WTC11 (cell line): ENCODE results near the gene CTXN1. TPM values are rescaled to one million over a fixed set of nuclear protein-coding genes. Genes with fewer than 3 reads are reported as not detected.

ENCODE experiments used
- ATAC-seq: fragments of 200-7000 bp; cut with Tn5 transposase; 2 replicates; pipeline ENCODE4 v1.10.0; 2021; ENCODE audit warnings: mild to moderate bottlenecking, moderate library complexity
- CTCF ChIA-PET: fragments of 300-600 bp; sonication (Branson Sonifier 250); formaldehyde crosslinking; loops from one replicate; lab custom pipeline; 2021; ENCODE audit warnings: antibody characterized with exemption; lab: Charles Lee
- POLR2A ChIA-PET: fragments of 350-600 bp; sonication (Branson Sonifier 250); formaldehyde crosslinking; loops from one replicate; lab custom pipeline; 2021; ENCODE audit warnings: antibody characterized with exemption; lab: Charles Lee
- DNase-seq: peaks from one replicate; pipeline ENCODE4 v3.0.0; 2021; ENCODE audit warnings: low spot score
- H3K27ac Mint-ChIP-seq: 2 replicates; pipeline ENCODE4 v1.8.0; 2021; ENCODE audit warnings: mixed read lengths
- H3K27me3 Mint-ChIP-seq: 2 replicates; pipeline ENCODE4 v1.8.0; 2021; ENCODE audit warnings: low read depth, mild to moderate bottlenecking, moderate library complexity, mixed read lengths
- H3K36me3 Mint-ChIP-seq: 2 replicates; pipeline ENCODE4 v1.8.0; 2021; ENCODE audit warnings: mixed read lengths
- H3K4me1 Mint-ChIP-seq: 2 replicates; pipeline ENCODE4 v1.8.0; 2022; ENCODE audit warnings: mixed read lengths
- H3K4me3 Mint-ChIP-seq: 2 replicates; pipeline ENCODE4 v1.8.0; 2021; ENCODE audit warnings: mild to moderate bottlenecking, moderate library complexity, mixed read lengths
- H3K9me3 Mint-ChIP-seq: 2 replicates; pipeline ENCODE4 v1.8.0; 2021; ENCODE audit warnings: mixed read lengths
- ATF3 ChIP-seq: sonication (generic); formaldehyde crosslinking; conservative IDR thresholded peaks from 2 replicates; pipeline ENCODE4 v1.8.1; 2022; ENCODE audit warnings: mild to moderate bottlenecking, missing genetic modification reagents
- CDX4 ChIP-seq: fragments of 250-450 bp; sonication (Bioruptor Pico); IDR thresholded peaks from 2 replicates; pipeline ENCODE4 v1.9.0; 2021; ENCODE audit warnings: moderate library complexity, mild to moderate bottlenecking, inconsistent platforms, borderline replicate concordance
- CTCF ChIP-seq: fragments of 200-600 bp; IDR thresholded peaks from 2 replicates; pipeline ENCODE4 v1.8.0; 2022; ENCODE audit warnings: antibody characterized with exemption
- ELF4 ChIP-seq: sonication (generic); formaldehyde crosslinking; IDR thresholded peaks from 2 replicates; pipeline ENCODE4 v1.8.1; 2022; ENCODE audit warnings: low read depth, mild to moderate bottlenecking, moderate library complexity, missing genetic modification reagents
- GRHL2 ChIP-seq: fragments of 250-450 bp; sonication (Bioruptor Pico); IDR thresholded peaks from 2 replicates; pipeline ENCODE4 v1.8.0; 2022; ENCODE audit warnings: mild to moderate bottlenecking, moderate library complexity; ENCODE audit not compliant: insufficient replicate concordance, severe bottlenecking
- MXD4 ChIP-seq: fragments of 250-450 bp; sonication (Bioruptor Pico); IDR thresholded peaks from 2 replicates; pipeline ENCODE4 v1.8.0; 2021; ENCODE audit warnings: mild to moderate bottlenecking, moderate library complexity, borderline replicate concordance
- PREB ChIP-seq: sonication (generic); formaldehyde crosslinking; IDR thresholded peaks from 2 replicates; pipeline ENCODE4 v1.8.1; 2022; ENCODE audit warnings: mild to moderate bottlenecking, missing genetic modification reagents, moderate library complexity, borderline replicate concordance
- SMAD4 ChIP-seq: sonication (generic); formaldehyde crosslinking; IDR thresholded peaks from 2 replicates; pipeline ENCODE4 v1.8.0; 2022; ENCODE audit warnings: mild to moderate bottlenecking, missing genetic modification reagents
- TCF7 ChIP-seq: sonication (generic); formaldehyde crosslinking; IDR thresholded peaks from 2 replicates; pipeline ENCODE4 v1.8.0; 2022; ENCODE audit warnings: mild to moderate bottlenecking, low read depth, missing genetic modification reagents, moderate library complexity
- TP53 ChIP-seq: sonication (generic); formaldehyde crosslinking; IDR thresholded peaks from 2 replicates; pipeline ENCODE4 v1.8.1; 2023; ENCODE audit warnings: mild to moderate bottlenecking, missing genetic modification reagents
- ZNF121 ChIP-seq: sonication (generic); formaldehyde crosslinking; IDR thresholded peaks from 2 replicates; pipeline ENCODE4 v1.8.0; 2023; ENCODE audit warnings: missing genetic modification reagents
- ZNF232 ChIP-seq: sonication (generic); formaldehyde crosslinking; IDR thresholded peaks from 2 replicates; pipeline ENCODE4 v1.8.0; 2022; ENCODE audit warnings: mild to moderate bottlenecking, missing genetic modification reagents
- ZNF512 ChIP-seq: sonication (generic); formaldehyde crosslinking; IDR thresholded peaks from 2 replicates; pipeline ENCODE4 v1.8.1; 2022; ENCODE audit warnings: missing genetic modification reagents, borderline replicate concordance
- total RNA-seq: library from RNA; stranded (reverse); gene quantifications from 3 replicates; pipeline ENCODE4 v1.2.3, GENCODE V29; 2021
- TF ChIP-seq, protein P1 (sequence below): sonication (generic); formaldehyde crosslinking; IDR thresholded peaks from 2 replicates; pipeline ENCODE4 v1.8.0; 2022; ENCODE audit warnings: missing genetic modification reagents
- TF ChIP-seq, protein P2 (sequence below): sonication (generic); formaldehyde crosslinking; IDR thresholded peaks from 2 replicates; pipeline ENCODE4 v1.8.1; 2022; ENCODE audit warnings: mild to moderate bottlenecking, moderate library complexity, missing genetic modification reagents
- TF ChIP-seq, protein P3 (sequence below): fragments of 250-450 bp; sonication (Bioruptor Pico); IDR thresholded peaks from 2 replicates; pipeline ENCODE4 v1.9.0; 2021; ENCODE audit warnings: mild to moderate bottlenecking

Gene CTXN1
- total RNA-seq, 1 experiment from 2014 or later, result 48.2 TPM

DNA sequence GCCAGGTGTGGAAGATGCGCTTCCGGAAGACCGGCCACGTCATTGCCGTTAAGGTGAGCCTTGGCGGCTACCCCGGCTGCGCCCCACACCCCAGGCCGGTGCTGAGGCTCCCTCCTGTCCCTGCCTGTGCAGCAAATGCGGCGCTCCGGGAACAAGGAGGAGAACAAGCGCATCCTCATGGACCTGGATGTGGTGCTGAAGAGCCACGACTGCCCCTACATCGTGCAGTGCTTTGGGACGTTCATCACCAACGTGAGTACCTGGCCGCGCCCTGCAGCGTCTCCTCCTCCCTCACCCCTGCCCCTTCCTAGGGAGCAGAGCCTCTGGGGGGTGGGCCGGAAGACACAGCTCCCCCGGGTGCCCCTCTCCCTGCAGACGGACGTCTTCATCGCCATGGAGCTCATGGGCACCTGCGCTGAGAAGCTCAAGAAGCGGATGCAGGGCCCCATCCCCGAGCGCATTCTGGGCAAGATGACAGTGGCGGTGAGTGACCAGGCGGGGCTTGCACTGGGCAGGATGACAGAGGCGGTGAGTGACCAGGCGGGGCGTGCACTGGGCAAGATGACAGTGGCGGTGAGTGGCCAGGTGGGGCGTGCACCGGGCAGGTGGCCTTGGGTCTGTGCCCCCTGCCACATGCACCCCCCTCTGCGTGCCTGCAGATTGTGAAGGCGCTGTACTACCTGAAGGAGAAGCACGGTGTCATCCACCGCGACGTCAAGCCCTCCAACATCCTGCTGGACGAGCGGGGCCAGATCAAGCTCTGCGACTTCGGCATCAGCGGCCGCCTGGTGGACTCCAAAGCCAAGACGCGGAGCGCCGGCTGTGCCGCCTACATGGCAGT, 15.4 kb downstream of the CTXN1 start:
- TF ChIP-seq, protein P1, sequence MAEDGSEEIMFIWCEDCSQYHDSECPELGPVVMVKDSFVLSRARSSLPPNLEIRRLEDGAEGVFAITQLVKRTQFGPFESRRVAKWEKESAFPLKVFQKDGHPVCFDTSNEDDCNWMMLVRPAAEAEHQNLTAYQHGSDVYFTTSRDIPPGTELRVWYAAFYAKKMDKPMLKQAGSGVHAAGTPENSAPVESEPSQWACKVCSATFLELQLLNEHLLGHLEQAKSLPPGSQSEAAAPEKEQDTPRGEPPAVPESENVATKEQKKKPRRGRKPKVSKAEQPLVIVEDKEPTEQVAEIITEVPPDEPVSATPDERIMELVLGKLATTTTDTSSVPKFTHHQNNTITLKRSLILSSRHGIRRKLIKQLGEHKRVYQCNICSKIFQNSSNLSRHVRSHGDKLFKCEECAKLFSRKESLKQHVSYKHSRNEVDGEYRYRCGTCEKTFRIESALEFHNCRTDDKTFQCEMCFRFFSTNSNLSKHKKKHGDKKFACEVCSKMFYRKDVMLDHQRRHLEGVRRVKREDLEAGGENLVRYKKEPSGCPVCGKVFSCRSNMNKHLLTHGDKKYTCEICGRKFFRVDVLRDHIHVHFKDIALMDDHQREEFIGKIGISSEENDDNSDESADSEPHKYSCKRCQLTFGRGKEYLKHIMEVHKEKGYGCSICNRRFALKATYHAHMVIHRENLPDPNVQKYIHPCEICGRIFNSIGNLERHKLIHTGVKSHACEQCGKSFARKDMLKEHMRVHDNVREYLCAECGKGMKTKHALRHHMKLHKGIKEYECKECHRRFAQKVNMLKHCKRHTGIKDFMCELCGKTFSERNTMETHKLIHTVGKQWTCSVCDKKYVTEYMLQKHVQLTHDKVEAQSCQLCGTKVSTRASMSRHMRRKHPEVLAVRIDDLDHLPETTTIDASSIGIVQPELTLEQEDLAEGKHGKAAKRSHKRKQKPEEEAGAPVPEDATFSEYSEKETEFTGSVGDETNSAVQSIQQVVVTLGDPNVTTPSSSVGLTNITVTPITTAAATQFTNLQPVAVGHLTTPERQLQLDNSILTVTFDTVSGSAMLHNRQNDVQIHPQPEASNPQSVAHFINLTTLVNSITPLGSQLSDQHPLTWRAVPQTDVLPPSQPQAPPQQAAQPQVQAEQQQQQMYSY (CRISPR knock-in tag), result no peak
- TF ChIP-seq GRHL2 (CRISPR knock-in tag) (no peak), TP53 (CRISPR knock-in tag) (no peak), CDX4 (CRISPR knock-in tag) (no peak), PREB (CRISPR knock-in tag) (no peak), CTCF (no peak)
- no peak for ATAC-seq
- H3K27me3 Mint-ChIP-seq, result peaks cover 14% of the 10 kb centered on the region
- CTCF ChIA-PET, result interaction anchor here (1.1 to 1.4 kb wide), 2 partner anchors 49 to 52 kb away, joined by 3 read pairs; no protein-coding TSS in a partner anchor
- H3K36me3 Mint-ChIP-seq, result peaks cover 11% of the 10 kb centered on the region
- POLR2A ChIA-PET, result no interaction called here
- H3K4me3 Mint-ChIP-seq, result no peak overlapping the region
- H3K4me1 Mint-ChIP-seq, result peaks cover 4% of the 10 kb centered on the region
- no peak for DNase-seq
- H3K9me3 Mint-ChIP-seq, result no peaks in the 10 kb centered on the region
- H3K27ac Mint-ChIP-seq, result no peak overlapping the region

GRCh38 chr19:7909471-7910067, 16.4 kb downstream of the CTXN1 start:
- Mint-ChIP-seq H3K9me3 (no peaks in the 10 kb centered on the region), H3K27ac (no peak overlapping the region), H3K36me3 (peaks cover 11% of the 10 kb centered on the region), H3K27me3 (peaks cover 5% of the 10 kb centered on the region), H3K4me3 (no peak overlapping the region), H3K4me1 (peaks cover 10% of the 10 kb centered on the region)
- DNase-seq (no peak), ATAC-seq (no peak)
- CTCF ChIA-PET, result interaction anchor here (1.0 to 5.1 kb wide), 7 partner anchors 9 to 229 kb away, joined by 3 to 70 read pairs (median 8); partner anchors contain the start of genes SNAPC2 and TRAPPC5
- POLR2A ChIA-PET, result no interaction called here
- TF ChIP-seq, protein P2, sequence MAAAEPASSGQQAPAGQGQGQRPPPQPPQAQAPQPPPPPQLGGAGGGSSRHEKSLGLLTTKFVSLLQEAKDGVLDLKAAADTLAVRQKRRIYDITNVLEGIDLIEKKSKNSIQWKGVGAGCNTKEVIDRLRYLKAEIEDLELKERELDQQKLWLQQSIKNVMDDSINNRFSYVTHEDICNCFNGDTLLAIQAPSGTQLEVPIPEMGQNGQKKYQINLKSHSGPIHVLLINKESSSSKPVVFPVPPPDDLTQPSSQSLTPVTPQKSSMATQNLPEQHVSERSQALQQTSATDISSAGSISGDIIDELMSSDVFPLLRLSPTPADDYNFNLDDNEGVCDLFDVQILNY (CRISPR knock-in tag), result no peak
- TF ChIP-seq CDX4 (CRISPR knock-in tag) (no peak), ZNF512 (CRISPR knock-in tag) (no peak), ZNF121 (CRISPR knock-in tag) (no peak), ZNF232 (CRISPR knock-in tag) (no peak), ELF4 (CRISPR knock-in tag) (no peak), MXD4 (no peak), ATF3 (CRISPR knock-in tag) (no peak), TCF7 (CRISPR knock-in tag) (no peak), SMAD4 (CRISPR knock-in tag) (no peak)
- TF ChIP-seq, protein P3, sequence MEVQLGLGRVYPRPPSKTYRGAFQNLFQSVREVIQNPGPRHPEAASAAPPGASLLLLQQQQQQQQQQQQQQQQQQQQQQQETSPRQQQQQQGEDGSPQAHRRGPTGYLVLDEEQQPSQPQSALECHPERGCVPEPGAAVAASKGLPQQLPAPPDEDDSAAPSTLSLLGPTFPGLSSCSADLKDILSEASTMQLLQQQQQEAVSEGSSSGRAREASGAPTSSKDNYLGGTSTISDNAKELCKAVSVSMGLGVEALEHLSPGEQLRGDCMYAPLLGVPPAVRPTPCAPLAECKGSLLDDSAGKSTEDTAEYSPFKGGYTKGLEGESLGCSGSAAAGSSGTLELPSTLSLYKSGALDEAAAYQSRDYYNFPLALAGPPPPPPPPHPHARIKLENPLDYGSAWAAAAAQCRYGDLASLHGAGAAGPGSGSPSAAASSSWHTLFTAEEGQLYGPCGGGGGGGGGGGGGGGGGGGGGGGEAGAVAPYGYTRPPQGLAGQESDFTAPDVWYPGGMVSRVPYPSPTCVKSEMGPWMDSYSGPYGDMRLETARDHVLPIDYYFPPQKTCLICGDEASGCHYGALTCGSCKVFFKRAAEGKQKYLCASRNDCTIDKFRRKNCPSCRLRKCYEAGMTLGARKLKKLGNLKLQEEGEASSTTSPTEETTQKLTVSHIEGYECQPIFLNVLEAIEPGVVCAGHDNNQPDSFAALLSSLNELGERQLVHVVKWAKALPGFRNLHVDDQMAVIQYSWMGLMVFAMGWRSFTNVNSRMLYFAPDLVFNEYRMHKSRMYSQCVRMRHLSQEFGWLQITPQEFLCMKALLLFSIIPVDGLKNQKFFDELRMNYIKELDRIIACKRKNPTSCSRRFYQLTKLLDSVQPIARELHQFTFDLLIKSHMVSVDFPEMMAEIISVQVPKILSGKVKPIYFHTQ, result no peak
